Activated CD4-positive, alpha-beta T cell treated with anti-CD3 and anti-CD28 coated beads, Interleukin-10, Interleukin-2, amounts not matched to agents 100 ng/mL and 50 ng/mL, durations not matched to agents 16 hours and 8 hours (primary cell): ENCODE results near the gene XPNPEP3.
"Not testable (repeated sequence)": the region's sequence is repeated elsewhere in the genome, so short reads cannot be mapped to it uniquely, and the experiment has no call there.

Source experiments
- DNase-seq: peaks from one replicate; pipeline ENCODE4 v3.0.0-alpha.2; 2020

The XPNPEP3 gene

GRCh38 chr22:40857309-40857855 lies 434 bp downstream of the XPNPEP3 start:
- no peak for DNase-seq

GRCh38 chr22:40862013-40862412 lies 5.1 kb downstream of the XPNPEP3 start, which contains the start of gene DNAJB7:
DNAJB7 (minus strand) TSS chr22:40862113; CDS start chr22:40861994, 119 bp downstream.
- DNase-seq, result no peak

DNA sequence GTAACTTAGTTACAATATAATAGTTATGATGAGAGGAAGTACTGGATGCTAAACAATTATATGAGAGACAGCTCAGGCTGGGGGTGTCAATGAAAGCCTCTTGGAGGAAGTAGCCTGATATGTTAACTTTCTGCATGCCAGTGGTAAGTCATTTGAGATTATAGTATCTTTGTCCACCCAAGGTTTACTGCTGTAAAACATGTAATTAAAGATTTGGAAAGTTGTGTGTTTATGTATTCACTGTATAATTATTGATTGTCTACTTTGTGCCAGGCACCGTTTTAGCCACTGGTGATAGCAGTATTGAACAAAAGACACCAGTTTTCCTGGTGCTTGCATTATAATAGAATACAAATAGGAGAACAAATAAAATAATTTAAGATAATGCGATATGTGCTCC lies 5.6 kb downstream of the XPNPEP3 start:
- no peak for DNase-seq

GRCh38 chr22:40867109-40867508 lies 10.2 kb downstream of the XPNPEP3 start:
- DNase-seq, result no peak

DNA sequence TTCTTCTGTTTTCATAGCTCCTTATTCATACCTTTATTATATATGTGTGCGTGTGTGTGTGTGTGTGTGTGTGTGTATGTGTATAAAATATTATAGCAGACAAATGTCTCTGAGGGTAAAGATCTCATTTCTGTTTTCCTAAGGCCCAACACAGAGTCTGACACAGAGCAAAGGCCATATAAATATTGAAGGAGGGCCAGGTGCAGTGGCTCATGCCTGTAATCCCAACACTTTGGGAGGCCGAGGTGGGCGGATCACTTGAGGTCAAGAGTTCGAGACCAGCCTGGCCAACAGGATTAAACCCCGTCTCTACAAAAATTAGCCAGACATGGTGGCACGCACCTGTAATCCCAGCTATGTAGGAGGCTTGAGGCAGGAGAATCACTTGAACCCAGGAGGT lies 11.4 kb downstream of the XPNPEP3 start:
- DNase-seq, result not testable (repeated sequence)

- no peak for DNase-seq
These were observed 17.1 kb downstream of the XPNPEP3 start for GRCh38 chr22:40874016-40874415.

- DNase-seq, result no peak
These were observed 18.2 kb downstream of the XPNPEP3 start for GRCh38 chr22:40875111-40875510.

- no peak for DNase-seq
These were observed 20.0 kb downstream of the XPNPEP3 start for GRCh38 chr22:40876907-40877306.

- no peak for DNase-seq
These were observed 20.5 kb downstream of the XPNPEP3 start for GRCh38 chr22:40877488-40877887.

GRCh38 chr22:40878922-40879321 lies 22.0 kb downstream of the XPNPEP3 start:
- no peak for DNase-seq

GRCh38 chr22:40889116-40889515 lies 32.2 kb downstream of the XPNPEP3 start:
- no peak for DNase-seq

GRCh38 chr22:40890881-40891280 lies 33.9 kb downstream of the XPNPEP3 start:
- no peak for DNase-seq

DNA sequence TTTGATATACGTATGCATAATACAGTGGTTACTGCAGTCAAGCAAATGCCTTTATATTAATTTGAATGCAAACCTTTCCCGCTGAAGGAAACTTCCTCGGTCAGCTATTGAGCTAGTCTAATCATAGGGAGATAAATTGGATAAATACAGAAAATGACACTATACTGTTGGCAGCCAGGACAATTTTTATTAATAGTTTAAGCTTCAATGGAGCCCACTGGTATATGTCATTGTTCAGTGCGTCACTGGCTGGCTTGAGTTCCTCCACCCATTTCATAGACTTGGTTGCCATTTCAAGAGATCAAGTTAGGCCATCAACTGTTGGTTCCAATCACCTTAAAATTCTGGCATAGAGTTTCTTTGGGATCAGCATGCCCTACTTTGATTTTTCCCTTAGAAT lies 37.5 kb downstream of the XPNPEP3 start:
- DNase-seq, result no peak

- peak; percentile 73 for DNase-seq
These were observed 42.0 kb downstream of the XPNPEP3 start for GRCh38 chr22:40898850-40899357.

GRCh38 chr22:40904101-40904500 lies 47.2 kb downstream of the XPNPEP3 start:
- DNase-seq, result no peak

DNA sequence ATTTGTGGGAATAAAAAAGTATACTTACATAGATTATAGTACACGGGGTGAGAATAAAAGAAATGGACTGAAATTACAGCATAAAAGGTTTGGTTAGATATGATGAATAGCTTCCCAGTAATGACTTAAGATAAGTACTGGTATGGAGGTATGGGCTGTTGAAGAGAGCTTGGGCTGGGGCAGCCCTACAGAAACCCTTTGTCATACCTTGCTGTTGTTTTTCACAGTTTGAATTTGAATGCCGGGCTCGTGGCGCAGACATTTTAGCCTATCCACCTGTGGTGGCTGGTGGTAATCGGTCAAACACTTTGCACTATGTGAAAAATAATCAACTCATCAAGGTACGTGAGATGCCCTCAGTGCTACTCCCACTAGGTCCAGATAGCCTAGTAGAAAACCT lies 51.9 kb downstream of the XPNPEP3 start:
- no peak for DNase-seq

DNA sequence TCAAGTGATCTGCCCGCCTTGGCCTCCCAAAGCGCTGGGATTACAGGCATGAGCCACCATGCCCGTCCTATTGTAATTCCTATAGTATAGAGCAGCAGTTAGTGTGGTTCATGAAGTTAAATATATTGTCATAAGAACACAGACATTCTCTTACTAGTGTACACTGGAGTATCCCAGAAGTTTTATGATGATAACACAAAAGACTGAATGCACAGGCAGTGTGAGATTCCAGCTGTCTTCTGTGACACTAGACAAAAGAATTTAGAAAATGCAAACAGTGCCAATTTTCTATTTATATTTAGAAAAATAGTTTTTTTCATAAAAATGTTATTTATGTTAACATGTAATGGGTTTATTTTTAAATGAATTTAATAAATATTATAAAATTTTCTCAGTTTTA lies 54.8 kb downstream of the XPNPEP3 start:
- no peak for DNase-seq

- DNase-seq, result not testable (repeated sequence)
These were observed 56.0 kb downstream of the XPNPEP3 start for GRCh38 chr22:40912987-40913386.

DNA sequence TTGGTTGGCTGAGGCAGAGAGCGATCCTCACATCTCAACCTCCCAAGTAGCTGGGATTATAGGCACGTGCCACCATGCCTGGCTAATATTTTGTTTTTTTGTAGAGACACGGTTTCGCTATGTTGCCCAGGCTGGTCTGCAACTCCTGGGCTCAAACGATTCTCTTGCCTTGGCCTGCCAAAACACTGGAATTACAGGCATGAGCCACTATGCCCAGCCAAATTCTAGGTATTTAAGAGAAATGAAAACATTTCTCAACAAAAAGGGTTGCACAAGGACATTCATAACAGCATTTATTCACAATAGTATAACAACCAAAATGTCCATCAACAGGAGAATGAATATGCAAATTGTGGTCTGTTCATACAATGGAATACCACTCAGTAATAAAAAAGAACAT lies 62.5 kb downstream of the XPNPEP3 start:
- DNase-seq, result no peak

GRCh38 chr22:40920526-40920925 lies 63.6 kb downstream of the XPNPEP3 start:
- no peak for DNase-seq

DNA sequence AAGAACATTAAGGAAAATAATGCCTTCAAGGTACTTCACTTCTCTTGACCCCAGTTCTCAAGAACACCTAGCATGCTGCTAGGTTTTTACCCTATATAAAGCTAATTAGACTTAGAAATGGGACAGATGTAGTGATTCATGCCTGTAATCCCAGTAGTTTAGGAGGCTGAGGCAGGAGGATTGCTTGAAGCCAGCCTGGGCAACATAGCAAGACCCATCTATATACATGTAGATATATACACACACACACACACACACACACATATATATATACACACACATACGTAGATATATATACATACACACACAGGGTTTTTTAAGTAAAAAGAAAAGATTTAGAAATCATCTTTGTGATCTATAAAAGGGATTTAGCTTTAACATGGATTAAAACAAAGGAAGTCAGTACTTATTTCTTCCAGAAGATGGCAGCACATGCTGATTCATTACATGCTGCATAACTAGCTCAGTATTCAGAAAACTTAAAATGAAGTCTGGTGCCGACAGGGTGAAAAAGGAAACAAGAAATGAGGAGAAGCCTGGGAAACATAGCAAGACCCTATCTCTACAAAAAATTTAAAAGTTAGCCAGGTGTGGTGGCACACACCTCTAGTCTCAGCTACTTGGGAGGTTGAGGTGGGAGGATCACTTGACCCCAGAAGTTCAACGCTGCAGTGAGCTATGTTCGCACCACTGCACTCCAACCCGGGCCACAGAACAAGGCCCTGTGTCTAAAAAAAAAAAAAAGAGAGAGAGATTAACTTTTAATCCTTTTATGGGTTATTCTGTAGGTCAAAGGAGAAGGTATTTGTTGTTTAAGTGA lies 65.7 kb downstream of the XPNPEP3 start:
- peak; percentile 66 for DNase-seq

GRCh38 chr22:40928657-40929056 lies 71.7 kb downstream of the XPNPEP3 start:
- DNase-seq, result no peak

DNA sequence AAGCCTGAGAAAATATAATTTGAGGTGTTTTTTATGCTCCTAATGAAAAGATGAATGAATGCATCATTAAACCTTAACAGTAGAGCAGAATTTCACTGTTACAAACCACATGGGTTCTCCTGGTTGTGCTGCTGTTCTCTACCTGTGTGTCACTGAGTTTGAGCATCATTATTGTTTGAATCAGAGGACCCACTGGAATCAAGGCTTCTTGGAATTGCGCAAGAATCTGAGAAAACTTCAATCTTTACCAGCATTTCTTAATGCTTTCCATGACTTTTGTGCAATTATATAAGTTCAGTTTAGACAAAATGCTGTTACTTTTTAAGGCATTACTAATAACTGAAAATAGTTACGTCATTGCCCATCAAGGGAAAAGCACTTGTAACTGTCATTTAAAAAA lies 75.4 kb downstream of the XPNPEP3 start:
- no peak for DNase-seq

DNA sequence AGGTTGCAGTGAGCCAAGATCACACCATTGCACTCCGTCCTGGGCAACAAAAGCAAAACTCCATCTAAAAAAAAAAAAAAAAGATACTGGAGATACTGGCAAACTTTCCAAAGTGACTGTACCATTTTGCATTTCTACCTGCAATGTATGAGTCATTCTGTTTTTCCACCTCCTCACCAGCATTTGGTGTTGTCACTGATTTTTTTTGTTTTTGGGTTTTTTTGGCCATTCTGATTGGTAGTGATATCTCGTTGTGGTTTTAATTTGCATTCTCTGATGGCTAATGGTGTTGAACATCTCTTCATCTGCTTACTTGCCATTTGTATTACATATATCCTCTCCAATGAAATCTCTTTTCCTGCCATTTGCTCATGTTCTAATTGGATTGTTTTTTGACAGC lies 82.3 kb downstream of the XPNPEP3 start:
- peak; percentile 28 for DNase-seq
